Ishikawa (cell line): ENCODE measurements around the gene TTF1.

ENCODE experiments used
- CEBPB ChIP-seq: IDR thresholded peaks from 2 replicates; pipeline ENCODE4 v1.6.1; 2012
- CREB1 ChIP-seq: IDR thresholded peaks from 2 replicates; pipeline ENCODE4 v1.6.1; 2012; ENCODE audit warnings: low read depth
- EP300 ChIP-seq: IDR thresholded peaks from 2 replicates; pipeline ENCODE4 v1.6.1; 2012; ENCODE audit warnings: borderline replicate concordance
- FOXM1 ChIP-seq: IDR thresholded peaks from 2 replicates; pipeline ENCODE4 v1.6.1; 2012; ENCODE audit warnings: low read depth, borderline replicate concordance
- NFIC ChIP-seq: IDR thresholded peaks from 2 replicates; pipeline ENCODE4 v1.6.1; 2012
- RAD21 ChIP-seq: IDR thresholded peaks from 2 replicates; pipeline ENCODE4 v1.6.1; 2012; ENCODE audit warnings: low read depth
- TAF1 ChIP-seq: IDR thresholded peaks from 2 replicates; pipeline ENCODE4 v1.6.1; 2012; ENCODE audit warnings: low read depth, mild to moderate bottlenecking
- TCF12 ChIP-seq: IDR thresholded peaks from 2 replicates; pipeline ENCODE4 v1.6.1; 2012; ENCODE audit warnings: low read depth
- YY1 ChIP-seq: IDR thresholded peaks from 2 replicates; pipeline ENCODE4 v1.6.1; 2012; ENCODE audit warnings: low read depth
- TF ChIP-seq, protein P1 (sequence below): IDR thresholded peaks from 2 replicates; pipeline ENCODE4 v1.6.1; 2012
- TF ChIP-seq, protein P2 (sequence below): IDR thresholded peaks from 2 replicates; pipeline ENCODE4 v1.6.1; 2012; ENCODE audit warnings: low read depth, mild to moderate bottlenecking

DNA sequence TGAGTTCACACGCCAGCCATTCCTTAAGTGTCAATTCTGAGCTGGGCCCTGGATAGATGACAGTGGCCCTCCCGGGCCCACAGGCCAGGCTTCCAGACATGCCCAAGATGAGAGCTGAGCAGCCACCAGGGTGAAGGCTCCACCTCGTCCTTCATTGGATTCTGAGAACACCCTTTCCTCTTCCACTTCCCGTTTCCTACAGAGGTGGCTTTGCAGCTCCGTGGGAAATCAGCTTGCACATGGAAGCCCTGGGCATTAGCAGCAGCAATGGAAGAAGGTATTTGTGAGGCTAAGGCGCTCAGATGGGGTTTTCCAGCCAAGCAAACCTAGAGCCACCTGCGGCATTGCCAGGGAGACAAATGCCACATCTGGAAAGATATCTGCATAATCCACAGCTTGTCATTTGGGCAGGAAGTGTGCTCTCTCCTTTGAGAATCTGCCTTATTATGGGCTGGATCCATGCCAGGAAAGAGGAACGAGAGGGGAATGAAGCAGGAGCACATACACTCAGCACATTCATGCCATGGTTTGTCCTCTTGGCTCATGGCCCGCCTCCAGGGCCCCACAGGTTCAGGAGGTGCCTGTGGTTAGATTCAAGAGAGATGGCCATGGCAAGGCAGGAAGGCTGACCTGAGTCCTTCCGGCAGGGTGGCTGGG lies 37.4 kb upstream of the TTF1 start:
- TF ChIP-seq TCF12 (no peak), FOXM1 (no peak), TAF1 (no peak), CEBPB (no peak), EP300 (no peak), RAD21 (no peak), CREB1 (no peak), YY1 (no peak), NFIC (no peak)
- TF ChIP-seq, protein P1, sequence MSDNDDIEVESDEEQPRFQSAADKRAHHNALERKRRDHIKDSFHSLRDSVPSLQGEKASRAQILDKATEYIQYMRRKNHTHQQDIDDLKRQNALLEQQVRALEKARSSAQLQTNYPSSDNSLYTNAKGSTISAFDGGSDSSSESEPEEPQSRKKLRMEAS: no peak
- TF ChIP-seq, protein P2, sequence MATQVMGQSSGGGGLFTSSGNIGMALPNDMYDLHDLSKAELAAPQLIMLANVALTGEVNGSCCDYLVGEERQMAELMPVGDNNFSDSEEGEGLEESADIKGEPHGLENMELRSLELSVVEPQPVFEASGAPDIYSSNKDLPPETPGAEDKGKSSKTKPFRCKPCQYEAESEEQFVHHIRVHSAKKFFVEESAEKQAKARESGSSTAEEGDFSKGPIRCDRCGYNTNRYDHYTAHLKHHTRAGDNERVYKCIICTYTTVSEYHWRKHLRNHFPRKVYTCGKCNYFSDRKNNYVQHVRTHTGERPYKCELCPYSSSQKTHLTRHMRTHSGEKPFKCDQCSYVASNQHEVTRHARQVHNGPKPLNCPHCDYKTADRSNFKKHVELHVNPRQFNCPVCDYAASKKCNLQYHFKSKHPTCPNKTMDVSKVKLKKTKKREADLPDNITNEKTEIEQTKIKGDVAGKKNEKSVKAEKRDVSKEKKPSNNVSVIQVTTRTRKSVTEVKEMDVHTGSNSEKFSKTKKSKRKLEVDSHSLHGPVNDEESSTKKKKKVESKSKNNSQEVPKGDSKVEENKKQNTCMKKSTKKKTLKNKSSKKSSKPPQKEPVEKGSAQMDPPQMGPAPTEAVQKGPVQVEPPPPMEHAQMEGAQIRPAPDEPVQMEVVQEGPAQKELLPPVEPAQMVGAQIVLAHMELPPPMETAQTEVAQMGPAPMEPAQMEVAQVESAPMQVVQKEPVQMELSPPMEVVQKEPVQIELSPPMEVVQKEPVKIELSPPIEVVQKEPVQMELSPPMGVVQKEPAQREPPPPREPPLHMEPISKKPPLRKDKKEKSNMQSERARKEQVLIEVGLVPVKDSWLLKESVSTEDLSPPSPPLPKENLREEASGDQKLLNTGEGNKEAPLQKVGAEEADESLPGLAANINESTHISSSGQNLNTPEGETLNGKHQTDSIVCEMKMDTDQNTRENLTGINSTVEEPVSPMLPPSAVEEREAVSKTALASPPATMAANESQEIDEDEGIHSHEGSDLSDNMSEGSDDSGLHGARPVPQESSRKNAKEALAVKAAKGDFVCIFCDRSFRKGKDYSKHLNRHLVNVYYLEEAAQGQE: no peak
